Esophagus squamous epithelium (tissue), 4 donors: Measurements from ENCODE around the gene DDX54.

Experiments used
- CTCF ChIP-seq, 6 experiments: fragments of 450-650 bp in 4 of 6; fragments of 200-600 bp in 2 of 6; sonication (generic) in 2 of 6; IDR thresholded peaks; one replicate each; pipeline ENCODE4 v1.5.1; 2016 to 2019; ENCODE audit warnings: antibody characterized with exemption in 6 of 6, mild to moderate bottlenecking in 4 of 6, moderate library complexity in 4 of 6
- POLR2A ChIP-seq, 4 donors: fragments of 450-650 bp; IDR thresholded peaks; one replicate each; pipeline ENCODE4 v1.6.1; 2017; ENCODE audit warnings: antibody characterized with exemption in 4 of 4, mild to moderate bottlenecking in 4 of 4, moderate library complexity in 3 of 4

DNA sequence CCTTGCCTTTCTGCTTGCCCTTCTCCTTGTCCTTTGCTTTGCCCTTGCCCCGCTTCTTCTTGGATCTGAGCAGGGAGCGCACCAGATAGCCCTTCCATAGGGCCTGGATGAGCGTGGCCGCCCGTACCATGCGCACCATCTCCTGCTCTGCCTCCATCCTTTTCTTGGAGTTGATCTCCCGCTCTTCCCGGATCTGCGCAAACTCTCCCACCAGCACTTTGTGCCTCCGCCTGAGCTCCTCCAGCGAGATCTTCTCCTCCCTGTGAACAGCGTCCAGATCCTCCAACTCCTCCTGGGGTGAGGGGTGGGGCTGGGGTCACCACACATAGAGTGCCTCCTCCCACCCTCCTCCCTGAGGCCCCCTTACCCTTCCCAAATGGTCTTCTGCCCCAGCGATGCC lies 10.3 kb upstream of the DDX54 start:
- TF ChIP-seq CTCF (IDR thresholded peaks at IDR 0.05): no peak
- no peak for TF ChIP-seq POLR2A (IDR thresholded peaks at IDR 0.05)
